ENCODE measurements around the gene RBFOX2. TPM values are rescaled to one million over a fixed set of nuclear protein-coding genes. Genes with fewer than 3 reads are reported as not detected.

The RBFOX2 gene
- total and polyA plus RNA-seq, 2 experiments from 2014 or later = 88.8 to 131 TPM

GRCh38 chr22:35824256-35824655 is 204.4 kb downstream of the RBFOX2 start:
- H3K9me3 Mint-ChIP-seq = no peaks in the 10 kb centered on the region
- Histone ChIP-seq H3K4me1 (ENCODE audit: insufficient read depth) (peaks cover 28% of the 10 kb centered on the region), H3K27ac (ENCODE audit: low read depth) (no peak overlapping the region), H2AFZ (no peak overlapping the region), H3K9me2 (ENCODE audit: insufficient read depth) (no peaks in the 10 kb centered on the region), H3K4me3 (no peak overlapping the region), H3K4me2 (no peak overlapping the region), H3F3A (replicated peaks; ENCODE audit: low read depth) (no peaks in the 10 kb centered on the region), H3K27me3 (ENCODE audit: insufficient read depth) (no peaks in the 10 kb centered on the region), H3K79me2 (replicated peaks; ENCODE audit: insufficient read depth) (peaks cover 96% of the 10 kb centered on the region), H4K20me1 (replicated peaks; ENCODE audit: insufficient read depth) (peaks cover 21% of the 10 kb centered on the region), H3K36me3 (ENCODE audit: insufficient read depth) (no peaks in the 10 kb centered on the region)
- TF ChIP-seq EZH2phosphoT487 (IDR thresholded peaks at IDR 0.05; ENCODE audit: unreplicated experiment) = no peak
- TF ChIP-seq EZH2 (IDR thresholded peaks at IDR 0.05; ENCODE audit: low read depth, unreplicated experiment) = no peak
- TF ChIP-seq JUNB (IDR thresholded peaks at IDR 0.05; ENCODE audit: unreplicated experiment) = no peak
- no peak for TF ChIP-seq ZNF462 (CRISPR knock-in tag; IDR thresholded peaks at IDR 0.05)
- no peak for TF ChIP-seq NANOG (IDR thresholded peaks at IDR 0.05; ENCODE audit: borderline replicate concordance)
- no peak for TF ChIP-seq ZNF114 (CRISPR knock-in tag; IDR thresholded peaks at IDR 0.05)
- TF ChIP-seq CTCF (conservative IDR thresholded peaks at IDR 0.05; ENCODE audit: low read depth in 2 of 2) = no peak
- no peak for TF ChIP-seq ETS1 (IDR thresholded peaks at IDR 0.05)
- TF ChIP-seq STAT1 (IDR thresholded peaks at IDR 0.05; ENCODE audit: unreplicated experiment) = no peak
- no peak for TF ChIP-seq CREB1 (CRISPR knock-in tag; IDR thresholded peaks at IDR 0.05; ENCODE audit: low read depth)
- no peak for TF ChIP-seq POLR2AphosphoS5 (IDR thresholded peaks at IDR 0.05; ENCODE audit: low read depth)
- no peak for TF ChIP-seq REST (IDR thresholded peaks at IDR 0.05; ENCODE audit: unreplicated experiment)
- TF ChIP-seq ZNF331 (CRISPR knock-in tag; IDR thresholded peaks at IDR 0.05; ENCODE audit: low read depth) = no peak
- ATAC-seq (no peak), DNase-seq (ENCODE audit: low spot score) (no peak)
- H3K4me3 Mint-ChIP-seq = no peak overlapping the region
- peaks cover 40% of the 10 kb centered on the region for H3K4me1 Mint-ChIP-seq
- H3K27me3 Mint-ChIP-seq (ENCODE audit: insufficient read depth, low read depth, poor library complexity) = peaks cover 6% of the 10 kb centered on the region
- H3K36me3 Mint-ChIP-seq (ENCODE audit: low read depth) = peaks cover 8% of the 10 kb centered on the region; the same call in 1 of the 3 replicates
- H3K27ac Mint-ChIP-seq = no peak overlapping the region

Measured in GM23338 (cell line).